Peyer's patch (tissue), 4 donors: ENCODE measurements around the gene RUNX1. TPM values are rescaled to one million over a fixed set of nuclear protein-coding genes. Genes with fewer than 3 reads are reported as not detected.
"Not testable (repeated sequence)": the region's sequence is repeated elsewhere in the genome, so short reads cannot be mapped to it uniquely, and the experiment has no call there.

Experiments used
- DNase-seq, 3 donors: peaks; one replicate each; pipeline ENCODE4 v3.0.0-alpha.2; 2017 to 2019
- H3K27ac ChIP-seq, 4 donors: fragments of 200-600 bp; sonication (generic); one replicate each; pipeline ENCODE4 v1.5.1; 2016 to 2019
- H3K27me3 ChIP-seq, 2 donors: fragments of 200-600 bp; sonication (generic); one replicate each; pipeline ENCODE4 v1.5.1; 2019
- H3K36me3 ChIP-seq, 3 donors: fragments of 200-600 bp; sonication (generic); one replicate each; pipeline ENCODE4 v1.5.1; 2016 to 2019
- H3K4me1 ChIP-seq, 4 donors: fragments of 200-600 bp; sonication (generic); one replicate each; pipeline ENCODE4 v1.5.1; 2016 to 2019
- H3K4me3 ChIP-seq, 4 donors: fragments of 200-600 bp; sonication (generic); 1 replicate in 3 of 4; 2 replicates in 1 of 4; pipeline ENCODE4 v1.5.1; 2016 to 2019; ENCODE audit warnings: mild to moderate bottlenecking in 1 of 4
- H3K9me3 ChIP-seq, 4 donors: fragments of 200-600 bp; sonication (generic); one replicate each; pipeline ENCODE4 v1.5.1; 2016 to 2019; ENCODE audit warnings: mild to moderate bottlenecking in 1 of 4
- POLR2A ChIP-seq, 2 donors: fragments of 450-650 bp; IDR thresholded peaks; one replicate each; pipeline ENCODE4 v1.5.1; 2017; ENCODE audit warnings: antibody characterized with exemption in 2 of 2, mild to moderate bottlenecking in 2 of 2, moderate library complexity in 2 of 2
- total RNA-seq, 4 donors: library from RNA; depleted of rRNA; stranded (reverse); fragments of >200 nt; gene quantifications; one replicate each; pipeline ENCODE4 v1.1.0, GENCODE V29; 2016
- TF ChIP-seq, protein P1 (sequence below), 6 experiments: fragments of 450-650 bp in 4 of 6; fragments of 200-600 bp in 2 of 6; sonication (generic) in 1 of 6; IDR thresholded peaks; one replicate each; pipeline ENCODE4 v1.5.1; 2017 to 2019; ENCODE audit warnings: antibody characterized with exemption in 6 of 6, mild to moderate bottlenecking in 3 of 6, moderate library complexity in 1 of 6

Gene RUNX1
- total RNA-seq, 4 donors from 2014 or later = 15.1 to 80.9 (median 24.1) TPM

DNA sequence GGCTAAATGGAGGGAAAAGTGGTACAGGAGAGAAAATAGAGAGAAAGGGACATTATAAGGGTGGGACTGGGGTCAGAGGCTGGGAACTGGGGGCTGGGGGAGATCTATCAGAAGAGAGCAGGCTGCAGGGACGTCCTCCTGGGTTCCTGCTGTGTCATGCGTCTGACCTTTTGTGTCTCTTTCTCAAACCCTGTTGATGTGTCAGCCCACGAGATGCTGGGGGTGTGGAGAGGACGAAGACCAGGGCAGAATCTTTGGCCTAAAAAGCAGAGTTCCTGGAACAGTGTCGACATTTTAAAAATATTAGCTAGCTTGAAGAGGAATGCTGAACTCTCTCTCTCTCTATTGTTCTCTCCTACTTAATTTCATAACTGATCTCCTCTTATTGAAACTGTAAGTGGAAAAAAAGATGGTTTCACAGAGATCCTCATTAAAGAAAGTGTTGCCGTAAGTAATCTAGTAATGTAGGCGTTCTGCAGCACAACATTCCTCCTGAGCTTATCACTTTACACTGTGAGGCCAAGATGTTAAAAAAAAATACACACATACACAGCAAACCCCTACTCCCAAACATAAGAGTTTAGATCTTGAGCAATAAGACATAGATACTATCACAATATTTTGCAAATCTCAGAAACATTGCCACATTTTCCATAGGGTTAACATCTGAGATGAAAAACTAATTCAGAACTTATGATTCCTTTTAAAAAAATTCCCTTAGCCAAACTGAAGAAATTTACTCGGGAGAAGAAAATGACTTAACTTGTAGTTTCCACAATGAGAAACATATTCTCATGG lies 52.6 kb downstream of the RUNX1 start:
- peak overlapping the region in 1 of 4 donors; percentile 17 for H3K27ac ChIP-seq
- no peak overlapping the region for H3K4me3 ChIP-seq
- H3K9me3 ChIP-seq = no peaks in the 10 kb centered on the region
- H3K4me1 ChIP-seq = peaks cover 0 to 16% (median 0%) of the 10 kb centered on the region in 4 donors
- no peaks in the 10 kb centered on the region for H3K36me3 ChIP-seq
- TF ChIP-seq, protein P1, sequence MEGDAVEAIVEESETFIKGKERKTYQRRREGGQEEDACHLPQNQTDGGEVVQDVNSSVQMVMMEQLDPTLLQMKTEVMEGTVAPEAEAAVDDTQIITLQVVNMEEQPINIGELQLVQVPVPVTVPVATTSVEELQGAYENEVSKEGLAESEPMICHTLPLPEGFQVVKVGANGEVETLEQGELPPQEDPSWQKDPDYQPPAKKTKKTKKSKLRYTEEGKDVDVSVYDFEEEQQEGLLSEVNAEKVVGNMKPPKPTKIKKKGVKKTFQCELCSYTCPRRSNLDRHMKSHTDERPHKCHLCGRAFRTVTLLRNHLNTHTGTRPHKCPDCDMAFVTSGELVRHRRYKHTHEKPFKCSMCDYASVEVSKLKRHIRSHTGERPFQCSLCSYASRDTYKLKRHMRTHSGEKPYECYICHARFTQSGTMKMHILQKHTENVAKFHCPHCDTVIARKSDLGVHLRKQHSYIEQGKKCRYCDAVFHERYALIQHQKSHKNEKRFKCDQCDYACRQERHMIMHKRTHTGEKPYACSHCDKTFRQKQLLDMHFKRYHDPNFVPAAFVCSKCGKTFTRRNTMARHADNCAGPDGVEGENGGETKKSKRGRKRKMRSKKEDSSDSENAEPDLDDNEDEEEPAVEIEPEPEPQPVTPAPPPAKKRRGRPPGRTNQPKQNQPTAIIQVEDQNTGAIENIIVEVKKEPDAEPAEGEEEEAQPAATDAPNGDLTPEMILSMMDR (IDR thresholded peaks at IDR 0.05) = no peak
- no peak for TF ChIP-seq POLR2A (IDR thresholded peaks at IDR 0.05)
- no peak for DNase-seq
- H3K27me3 ChIP-seq = no peaks in the 10 kb centered on the region

DNA sequence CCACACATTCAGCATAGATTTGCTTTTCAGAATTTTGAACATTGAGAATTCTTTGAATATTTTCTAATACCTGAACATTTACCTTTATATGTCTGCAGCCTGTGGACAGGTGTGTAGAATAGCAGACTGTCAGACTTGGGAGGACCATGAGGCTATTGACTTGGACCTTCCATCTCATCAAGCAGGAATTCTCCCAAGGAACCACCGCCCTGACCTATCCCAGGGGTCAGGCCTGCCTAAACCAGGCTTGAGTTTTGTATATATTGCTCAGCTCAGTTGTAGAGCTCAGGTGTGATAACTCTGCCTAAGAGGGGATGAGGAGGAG lies 53.2 kb downstream of the RUNX1 start:
- no peak for TF ChIP-seq POLR2A (IDR thresholded peaks at IDR 0.05)
- TF ChIP-seq, protein P1 (IDR thresholded peaks at IDR 0.05) = no peak
- no peaks in the 10 kb centered on the region for H3K27me3 ChIP-seq
- DNase-seq = no peak
- H3K4me3 ChIP-seq = no peak overlapping the region
- H3K27ac ChIP-seq = peak overlapping the region in 1 of 4 donors; percentile 17
- no peaks in the 10 kb centered on the region for H3K9me3 ChIP-seq
- no peaks in the 10 kb centered on the region for H3K36me3 ChIP-seq
- H3K4me1 ChIP-seq = peaks cover 0 to 16% (median 0%) of the 10 kb centered on the region in 4 donors

GRCh38 chr21:34994766-34995631 lies 54.1 kb downstream of the RUNX1 start:
- Histone ChIP-seq H3K9me3 (no peaks in the 10 kb centered on the region), H3K27ac (no peak overlapping the region)

DNA sequence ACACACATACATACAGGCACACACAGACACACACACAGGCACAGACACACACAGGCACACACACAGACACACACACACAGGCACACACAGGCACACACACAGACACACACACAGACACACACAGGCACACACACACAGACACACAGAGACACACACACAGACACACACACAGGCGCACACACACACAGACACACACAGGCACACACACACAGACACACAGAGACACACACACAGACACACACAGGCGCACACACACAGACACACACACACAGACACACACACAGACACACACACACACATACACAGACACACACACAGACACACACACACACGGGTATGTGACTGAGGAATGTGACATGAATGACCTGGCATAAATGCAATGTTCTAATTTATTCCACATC lies 55.6 kb downstream of the RUNX1 start:
- H3K27ac ChIP-seq, DNase-seq, H3K27me3 ChIP-seq, H3K9me3 ChIP-seq, H3K4me3 ChIP-seq, H3K36me3 ChIP-seq, H3K4me1 ChIP-seq: not testable (repeated sequence)

More at GRCh38 chr21:34994766-34995631, 54.1 kb downstream of the RUNX1 start:
- Histone ChIP-seq H3K4me1 (peaks cover 0 to 16% (median 0%) of the 10 kb centered on the region in 4 donors), H3K4me3 (no peak overlapping the region), H3K36me3 (no peaks in the 10 kb centered on the region), H3K27me3 (no peaks in the 10 kb centered on the region)
- TF ChIP-seq, protein P1 (IDR thresholded peaks at IDR 0.05) = no peak
- TF ChIP-seq POLR2A (IDR thresholded peaks at IDR 0.05) = no peak
- no peak for DNase-seq

GRCh38 chr21:34992736-34993398 lies 56.2 kb downstream of the RUNX1 start:
- Histone ChIP-seq H3K4me1 (peaks cover 0 to 8% (median 0%) of the 10 kb centered on the region in 4 donors), H3K27ac (no peak overlapping the region), H3K36me3 (no peaks in the 10 kb centered on the region), H3K4me3 (no peak overlapping the region), H3K9me3 (no peaks in the 10 kb centered on the region), H3K27me3 (no peaks in the 10 kb centered on the region)
- TF ChIP-seq, protein P1 (IDR thresholded peaks at IDR 0.05) = no peak
- no peak for TF ChIP-seq POLR2A (IDR thresholded peaks at IDR 0.05)
- DNase-seq = no peak
